NCI-H345 treated with DMSO at 0.1 percent for 48 hours (cell line): ENCODE data around the gene AGRN.

Experiments
- DNase-seq: peaks from one replicate; lab custom pipeline; 2025; ENCODE audit not compliant: unreplicated experiment; lab: John Stamatoyannopoulos, UW

Gene AGRN

DNA sequence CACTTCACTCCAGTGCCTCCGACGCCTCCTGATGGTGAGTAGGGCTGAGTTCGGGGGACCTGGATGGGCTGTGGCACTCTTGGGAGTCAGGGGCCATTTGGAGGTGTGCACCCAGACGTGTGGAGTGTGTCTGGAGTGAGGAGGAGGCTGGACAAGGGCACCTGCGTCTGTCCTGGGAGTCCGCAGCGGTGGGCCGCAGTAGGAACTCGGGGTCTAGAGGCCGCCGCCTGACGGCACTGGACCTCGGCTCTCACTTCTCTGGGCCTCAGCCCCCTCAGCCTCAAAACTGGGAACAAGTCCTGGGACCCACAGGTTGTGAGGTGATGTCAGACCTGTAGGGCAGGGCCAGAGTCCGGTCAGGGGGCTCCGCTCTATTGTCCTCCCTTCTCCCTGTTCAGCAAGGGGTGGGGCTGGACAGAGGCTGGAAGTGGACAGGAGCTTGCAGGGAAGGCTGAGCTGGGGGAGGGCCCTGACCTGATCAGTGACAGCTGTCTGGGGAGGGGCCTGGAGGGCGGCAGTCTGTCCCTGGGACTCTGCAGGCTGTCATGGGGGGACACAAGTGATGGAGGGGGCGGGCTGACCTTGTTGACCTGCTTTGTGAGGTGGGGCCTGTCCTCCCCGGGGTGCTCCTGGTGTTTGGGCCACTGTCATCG is 15.5 kb downstream of the AGRN start:
- DNase-seq: no peak

DNA sequence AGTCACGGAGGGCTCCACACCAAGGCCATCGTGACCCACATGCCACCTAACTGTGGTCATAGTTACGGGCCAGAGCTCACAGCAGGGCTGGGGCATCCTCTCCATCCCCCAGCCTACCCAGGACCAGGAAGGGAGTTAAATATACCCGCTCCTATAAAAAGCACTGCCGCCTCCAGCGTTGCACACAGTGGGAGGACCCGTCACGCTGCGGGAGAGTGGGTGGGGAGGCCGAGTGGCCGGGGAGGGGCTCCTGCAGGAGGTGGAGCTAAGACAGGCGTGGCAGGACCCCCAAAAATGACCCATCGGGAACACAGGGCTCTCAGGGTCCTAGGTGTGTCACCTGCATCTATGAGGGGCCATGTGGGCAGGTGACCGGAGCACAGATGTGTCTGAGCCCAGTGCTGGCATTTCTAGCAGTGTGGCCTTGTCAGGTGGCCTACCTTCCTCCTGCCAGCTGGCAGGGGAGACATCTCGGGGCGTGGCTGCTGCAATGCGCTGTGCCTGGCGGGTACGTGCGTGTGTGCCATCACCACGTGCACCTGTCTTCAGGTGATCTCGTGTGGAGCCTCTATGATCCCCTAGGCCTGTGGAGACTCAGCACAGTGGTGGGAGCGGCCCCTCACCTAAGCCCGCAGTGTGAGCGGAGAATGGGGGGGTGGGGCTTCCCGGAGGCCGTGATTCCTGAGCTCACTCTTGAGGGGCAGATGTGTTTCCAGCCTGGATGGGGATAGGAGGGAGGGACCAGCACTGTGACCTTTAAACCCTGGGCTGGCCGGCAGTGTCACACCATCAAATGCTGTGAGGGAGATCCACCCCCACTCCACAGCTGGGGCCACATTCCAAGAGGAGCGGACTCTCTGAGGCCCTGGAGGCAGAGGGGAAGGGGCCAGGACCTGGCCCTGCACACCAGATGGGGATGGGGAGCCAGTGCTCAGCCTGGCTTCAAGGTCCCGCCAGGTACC is 17.7 kb downstream of the AGRN start:
- no peak for DNase-seq

DNA sequence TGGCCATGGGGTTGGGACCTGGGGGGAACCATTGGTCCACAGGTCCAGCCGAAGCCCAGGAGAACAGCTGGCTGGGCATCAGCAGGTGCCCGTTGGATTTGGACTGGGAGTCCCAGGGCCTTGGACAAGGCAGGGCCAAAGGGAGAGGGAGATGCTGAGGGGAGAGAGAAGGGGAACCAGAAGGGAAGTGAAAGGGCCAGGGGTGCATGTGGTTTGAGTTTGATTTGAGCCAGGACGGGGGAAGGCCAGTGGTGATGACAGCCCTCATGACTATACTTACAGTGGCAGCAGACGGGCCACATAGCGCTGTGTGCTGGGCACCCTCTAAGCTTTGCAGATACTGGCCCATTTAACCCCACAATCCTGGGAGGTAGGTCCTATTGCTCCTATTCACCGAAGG is 18.8 kb downstream of the AGRN start:
- DNase-seq: no peak

DNA sequence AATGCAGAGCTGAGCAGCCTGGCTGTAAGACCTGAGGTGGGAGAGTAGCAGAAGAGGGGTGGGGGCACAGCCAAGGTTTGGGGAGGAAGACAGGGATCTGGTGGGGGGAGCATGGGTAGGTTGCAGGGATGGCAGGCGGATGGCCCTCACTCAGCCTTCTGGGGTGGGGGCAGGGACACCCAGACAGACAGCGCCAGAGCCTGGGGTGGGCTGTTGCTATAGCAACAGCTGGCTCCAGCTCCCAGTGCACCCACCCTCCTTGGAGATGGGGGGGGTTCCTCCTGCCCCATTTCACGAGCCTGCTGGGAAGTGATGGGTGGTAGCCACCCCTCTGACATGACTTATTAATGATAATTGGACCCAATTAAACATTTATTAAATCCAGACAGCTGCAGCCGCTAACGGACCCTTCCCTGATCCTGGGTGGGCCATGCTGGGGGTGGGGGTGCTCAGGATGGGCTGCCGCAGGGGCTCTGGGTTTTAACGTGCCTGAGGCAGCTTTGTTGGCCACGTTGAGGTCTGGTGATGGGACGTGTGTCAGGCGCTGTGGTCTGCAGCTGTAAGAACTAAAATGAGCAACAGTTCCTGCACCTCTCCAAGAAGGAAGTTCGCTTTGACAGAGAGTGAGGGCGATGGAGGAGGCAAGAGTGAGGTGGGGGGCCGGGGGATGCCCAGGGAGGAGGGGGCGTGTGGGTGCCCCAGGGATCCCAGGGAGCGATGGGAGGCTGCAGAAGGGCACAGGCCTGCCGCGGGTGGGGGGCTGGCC is 19.4 kb downstream of the AGRN start:
- DNase-seq: no peak

DNA sequence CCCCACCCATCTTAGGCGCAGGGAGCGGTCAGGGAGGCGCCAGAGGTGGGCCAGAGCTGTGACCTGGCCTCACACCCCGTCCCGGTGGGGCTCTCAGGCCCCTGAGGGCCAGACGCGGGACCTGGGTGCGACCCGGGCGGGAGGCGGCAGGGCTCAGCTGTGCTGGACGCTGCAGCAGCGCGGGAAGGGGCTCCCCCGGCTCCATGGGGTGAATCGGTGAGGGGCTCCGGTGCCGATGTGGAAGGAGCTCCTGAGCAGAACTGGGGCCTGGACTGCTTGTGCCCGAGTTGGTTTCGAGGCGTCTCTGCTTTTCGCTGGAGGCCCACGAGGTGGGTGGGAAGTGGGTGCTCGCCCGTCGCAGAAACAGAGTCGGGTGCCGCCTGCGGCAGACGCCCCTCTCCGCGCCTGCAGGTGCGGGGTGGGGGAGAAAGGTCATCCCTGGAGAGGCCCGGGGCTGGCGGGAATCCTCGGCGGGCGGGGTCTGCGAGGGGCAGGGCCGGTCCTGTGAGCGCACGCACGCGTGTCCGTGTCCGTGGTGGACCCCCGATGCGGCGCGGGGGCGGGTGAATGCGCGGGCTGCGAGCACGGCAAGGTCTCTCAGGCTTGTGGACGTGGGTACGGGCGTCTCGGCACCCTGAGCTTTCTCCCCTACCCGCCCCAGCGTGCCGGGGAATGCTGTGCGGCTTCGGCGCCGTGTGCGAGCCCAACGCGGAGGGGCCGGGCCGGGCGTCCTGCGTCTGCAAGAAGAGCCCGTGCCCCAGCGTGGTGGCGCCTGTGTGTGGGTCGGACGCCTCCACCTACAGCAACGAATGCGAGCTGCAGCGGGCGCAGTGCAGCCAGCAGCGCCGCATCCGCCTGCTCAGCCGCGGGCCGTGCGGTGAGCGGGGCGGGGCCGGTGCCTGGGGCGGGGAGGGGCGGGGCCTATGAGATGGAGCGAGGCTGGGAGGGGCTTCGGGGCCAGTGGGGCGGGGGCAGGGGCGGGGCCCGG is 20.4 kb downstream of the AGRN start:
- DNase-seq: peak; percentile 13

DNA sequence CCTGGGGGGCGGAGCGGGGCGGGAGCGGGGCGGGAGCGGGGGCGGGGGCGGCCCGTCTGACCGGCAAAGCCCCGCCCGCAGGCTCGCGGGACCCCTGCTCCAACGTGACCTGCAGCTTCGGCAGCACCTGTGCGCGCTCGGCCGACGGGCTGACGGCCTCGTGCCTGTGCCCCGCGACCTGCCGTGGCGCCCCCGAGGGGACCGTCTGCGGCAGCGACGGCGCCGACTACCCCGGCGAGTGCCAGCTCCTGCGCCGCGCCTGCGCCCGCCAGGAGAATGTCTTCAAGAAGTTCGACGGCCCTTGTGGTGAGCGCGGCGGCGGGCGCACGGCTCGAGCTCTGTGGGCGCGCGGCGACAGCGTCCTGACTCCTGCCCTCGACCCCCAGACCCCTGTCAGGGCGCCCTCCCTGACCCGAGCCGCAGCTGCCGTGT is 21.2 kb downstream of the AGRN start:
- DNase-seq: no peak

DNA sequence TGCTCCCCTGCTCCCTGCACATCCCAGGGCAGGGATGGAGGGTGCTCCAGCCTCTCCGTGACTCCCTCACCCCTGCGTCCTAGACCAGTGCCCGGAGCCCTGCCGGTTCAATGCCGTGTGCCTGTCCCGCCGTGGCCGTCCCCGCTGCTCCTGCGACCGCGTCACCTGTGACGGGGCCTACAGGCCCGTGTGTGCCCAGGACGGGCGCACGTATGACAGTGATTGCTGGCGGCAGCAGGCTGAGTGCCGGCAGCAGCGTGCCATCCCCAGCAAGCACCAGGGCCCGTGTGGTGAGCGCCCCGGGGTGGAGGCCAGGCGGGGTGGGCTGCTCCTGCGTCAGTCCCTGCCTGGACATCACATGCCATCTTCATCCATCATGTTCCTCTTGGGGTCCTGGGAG is 22.0 kb downstream of the AGRN start:
- no peak for DNase-seq

DNA sequence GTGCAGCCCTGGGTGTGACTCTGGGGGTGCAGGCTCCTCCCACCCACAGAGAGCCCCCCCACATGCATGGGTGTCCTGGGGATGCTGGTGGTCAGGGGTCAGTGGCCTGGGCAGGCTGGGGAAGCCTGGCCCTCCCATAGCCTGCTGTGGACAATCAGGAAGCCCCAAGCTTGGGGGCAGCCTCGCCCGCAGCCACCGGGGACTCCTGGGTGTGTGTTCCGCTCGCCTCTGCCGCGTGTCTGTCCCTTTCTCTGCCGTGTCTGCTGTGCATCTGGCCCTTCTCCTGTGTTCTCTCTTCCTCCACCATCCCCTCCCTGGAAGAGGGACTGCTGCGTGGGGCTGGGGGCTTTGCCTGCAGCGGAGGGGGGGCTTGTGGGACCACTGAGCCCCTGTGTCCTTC is 22.9 kb downstream of the AGRN start:
- no peak for DNase-seq

DNA sequence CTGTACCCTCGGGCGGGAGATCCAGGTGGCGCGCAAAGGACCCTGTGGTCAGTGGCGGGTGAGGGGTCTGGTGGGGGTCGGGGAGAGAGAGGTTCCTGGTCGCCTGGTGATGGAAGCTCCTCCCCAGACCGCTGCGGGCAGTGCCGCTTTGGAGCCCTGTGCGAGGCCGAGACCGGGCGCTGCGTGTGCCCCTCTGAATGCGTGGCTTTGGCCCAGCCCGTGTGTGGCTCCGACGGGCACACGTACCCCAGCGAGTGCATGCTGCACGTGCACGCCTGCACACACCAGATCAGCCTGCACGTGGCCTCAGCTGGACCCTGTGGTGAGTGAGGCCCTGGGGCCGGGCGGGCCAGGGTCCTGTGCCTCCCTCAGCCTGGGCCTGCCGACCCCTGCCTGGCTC is 23.5 kb downstream of the AGRN start:
- no peak for DNase-seq

DNA sequence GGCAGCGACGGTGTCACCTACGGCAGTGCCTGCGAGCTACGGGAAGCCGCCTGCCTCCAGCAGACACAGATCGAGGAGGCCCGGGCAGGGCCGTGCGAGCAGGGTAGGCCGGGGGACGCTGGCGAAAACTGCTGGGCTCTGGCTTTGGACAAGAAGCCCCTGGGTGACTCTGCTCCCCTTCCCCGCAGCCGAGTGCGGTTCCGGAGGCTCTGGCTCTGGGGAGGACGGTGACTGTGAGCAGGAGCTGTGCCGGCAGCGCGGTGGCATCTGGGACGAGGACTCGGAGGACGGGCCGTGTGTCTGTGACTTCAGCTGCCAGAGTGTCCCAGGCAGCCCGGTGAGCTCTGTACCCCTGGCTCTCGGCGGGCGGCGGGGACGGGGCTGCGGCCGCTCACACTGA is 24.0 kb downstream of the AGRN start:
- no peak for DNase-seq

DNA sequence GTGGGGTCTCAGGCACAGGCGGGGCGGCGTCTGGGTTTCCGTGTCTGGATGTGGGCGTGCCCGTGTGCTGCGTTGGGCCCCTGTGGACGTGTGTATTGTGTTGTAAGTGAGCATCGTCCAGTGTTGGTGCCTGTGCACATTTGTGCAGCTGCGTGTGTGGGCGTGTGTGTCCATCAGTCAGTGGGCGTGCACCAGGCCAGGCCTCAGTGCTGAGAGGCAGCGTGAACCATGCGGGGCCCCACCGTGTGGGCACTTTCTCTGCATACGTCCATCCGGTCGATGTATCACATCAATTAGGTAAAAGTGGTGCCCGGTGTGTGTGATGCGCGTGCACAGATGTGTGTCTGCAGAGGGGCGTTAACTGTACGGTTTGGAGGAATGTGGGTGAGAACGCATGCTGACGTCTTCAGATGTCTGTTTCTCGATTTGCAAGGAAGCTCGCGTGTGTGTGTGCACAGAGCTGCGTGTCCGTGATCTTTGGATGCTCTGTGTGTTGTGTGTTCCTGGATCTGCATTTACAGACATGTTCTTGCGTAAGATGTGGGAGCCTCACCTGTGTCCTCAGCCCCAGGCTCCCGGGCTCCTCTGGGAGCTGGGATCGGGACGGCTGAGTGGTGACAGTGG is 24.6 kb downstream of the AGRN start:
- no peak for DNase-seq

DNA sequence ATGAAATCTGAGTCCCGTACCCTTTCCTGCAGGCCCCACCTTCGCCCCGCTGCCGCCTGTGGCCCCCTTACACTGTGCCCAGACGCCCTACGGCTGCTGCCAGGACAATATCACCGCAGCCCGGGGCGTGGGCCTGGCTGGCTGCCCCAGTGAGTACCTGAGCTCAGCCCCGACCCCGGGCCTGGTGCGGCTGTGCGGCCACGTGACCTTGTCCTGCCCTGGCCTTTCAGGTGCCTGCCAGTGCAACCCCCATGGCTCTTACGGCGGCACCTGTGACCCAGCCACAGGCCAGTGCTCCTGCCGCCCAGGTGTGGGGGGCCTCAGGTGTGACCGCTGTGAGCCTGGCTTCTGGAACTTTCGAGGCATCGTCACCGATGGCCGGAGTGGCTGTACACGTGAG is 25.2 kb downstream of the AGRN start:
- DNase-seq: no peak

DNA sequence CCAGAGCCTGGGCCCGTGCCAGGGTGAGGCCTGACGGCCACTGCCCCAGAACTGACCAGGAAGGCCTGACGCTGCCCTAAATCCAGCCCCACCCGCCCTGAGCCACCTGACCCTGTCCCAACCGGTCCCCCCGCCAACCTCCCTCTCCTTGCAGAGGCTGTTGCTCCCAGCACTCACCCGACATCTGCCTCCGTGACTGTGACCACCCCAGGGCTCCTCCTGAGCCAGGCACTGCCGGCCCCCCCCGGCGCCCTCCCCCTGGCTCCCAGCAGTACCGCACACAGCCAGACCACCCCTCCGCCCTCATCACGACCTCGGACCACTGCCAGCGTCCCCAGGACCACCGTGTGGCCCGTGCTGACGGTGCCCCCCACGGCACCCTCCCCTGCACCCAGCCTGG is 26.3 kb downstream of the AGRN start:
- no peak for DNase-seq

DNA sequence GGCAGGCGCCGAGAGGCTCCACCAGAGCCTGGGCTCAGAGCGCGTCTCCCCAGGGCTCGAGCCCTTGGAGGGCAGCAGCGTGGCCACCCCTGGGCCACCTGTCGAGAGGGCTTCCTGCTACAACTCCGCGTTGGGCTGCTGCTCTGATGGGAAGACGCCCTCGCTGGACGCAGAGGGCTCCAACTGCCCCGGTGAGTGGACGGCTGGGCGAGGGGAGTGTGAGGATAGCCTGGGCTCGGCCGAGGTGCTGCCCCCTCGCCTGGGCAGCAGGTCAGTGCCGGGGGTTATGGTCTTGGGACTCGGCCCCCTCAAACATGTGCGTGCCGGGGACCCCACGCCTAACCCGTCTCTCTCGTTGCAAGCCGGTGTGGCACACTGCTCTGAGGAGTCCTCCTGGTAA is 26.8 kb downstream of the AGRN start:
- DNase-seq: no peak

DNA sequence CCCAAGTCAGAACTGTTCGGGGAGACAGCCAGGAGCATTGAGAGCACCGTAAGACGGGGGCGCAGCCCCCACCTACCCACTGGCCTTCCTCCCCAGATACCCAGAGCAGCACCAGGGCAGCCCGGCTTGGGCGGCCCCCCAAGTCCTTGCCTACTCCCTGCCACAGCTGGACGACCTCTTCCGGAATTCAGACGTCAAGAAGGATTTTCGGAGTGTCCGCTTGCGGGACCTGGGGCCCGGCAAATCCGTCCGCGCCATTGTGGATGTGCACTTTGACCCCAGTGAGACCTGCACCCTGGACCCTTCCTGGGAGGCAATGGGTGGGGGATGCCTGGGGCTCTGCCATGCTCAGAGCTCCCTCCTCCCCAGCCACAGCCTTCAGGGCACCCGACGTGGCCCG is 27.5 kb downstream of the AGRN start:
- no peak for DNase-seq

DNA sequence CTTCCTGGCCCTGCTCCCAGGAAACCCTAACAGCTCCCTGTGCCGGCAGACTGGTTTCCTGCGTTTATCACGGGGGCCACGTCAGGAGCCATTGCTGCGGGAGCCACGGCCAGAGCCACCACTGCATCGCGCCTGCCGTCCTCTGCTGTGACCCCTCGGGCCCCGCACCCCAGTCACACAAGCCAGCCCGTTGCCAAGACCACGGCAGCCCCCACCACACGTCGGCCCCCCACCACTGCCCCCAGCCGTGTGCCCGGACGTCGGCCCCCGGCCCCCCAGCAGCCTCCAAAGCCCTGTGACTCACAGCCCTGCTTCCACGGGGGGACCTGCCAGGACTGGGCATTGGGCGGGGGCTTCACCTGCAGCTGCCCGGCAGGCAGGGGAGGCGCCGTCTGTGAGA is 28.0 kb downstream of the AGRN start:
- DNase-seq: no peak

DNA sequence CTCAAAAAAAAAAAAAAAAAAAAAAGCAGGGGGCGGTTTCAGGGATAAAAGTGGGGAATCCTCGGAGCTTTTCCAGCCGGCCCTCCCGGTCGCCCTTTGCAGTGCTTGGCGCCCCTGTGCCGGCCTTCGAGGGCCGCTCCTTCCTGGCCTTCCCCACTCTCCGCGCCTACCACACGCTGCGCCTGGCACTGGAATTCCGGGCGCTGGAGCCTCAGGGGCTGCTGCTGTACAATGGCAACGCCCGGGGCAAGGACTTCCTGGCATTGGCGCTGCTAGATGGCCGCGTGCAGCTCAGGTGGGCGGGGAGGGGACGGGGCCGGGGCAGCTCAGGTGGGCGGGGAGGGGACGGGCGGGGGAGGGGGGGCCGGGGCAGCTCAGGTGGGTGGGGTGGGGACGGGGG is 28.8 kb downstream of the AGRN start:
- DNase-seq: no peak

DNA sequence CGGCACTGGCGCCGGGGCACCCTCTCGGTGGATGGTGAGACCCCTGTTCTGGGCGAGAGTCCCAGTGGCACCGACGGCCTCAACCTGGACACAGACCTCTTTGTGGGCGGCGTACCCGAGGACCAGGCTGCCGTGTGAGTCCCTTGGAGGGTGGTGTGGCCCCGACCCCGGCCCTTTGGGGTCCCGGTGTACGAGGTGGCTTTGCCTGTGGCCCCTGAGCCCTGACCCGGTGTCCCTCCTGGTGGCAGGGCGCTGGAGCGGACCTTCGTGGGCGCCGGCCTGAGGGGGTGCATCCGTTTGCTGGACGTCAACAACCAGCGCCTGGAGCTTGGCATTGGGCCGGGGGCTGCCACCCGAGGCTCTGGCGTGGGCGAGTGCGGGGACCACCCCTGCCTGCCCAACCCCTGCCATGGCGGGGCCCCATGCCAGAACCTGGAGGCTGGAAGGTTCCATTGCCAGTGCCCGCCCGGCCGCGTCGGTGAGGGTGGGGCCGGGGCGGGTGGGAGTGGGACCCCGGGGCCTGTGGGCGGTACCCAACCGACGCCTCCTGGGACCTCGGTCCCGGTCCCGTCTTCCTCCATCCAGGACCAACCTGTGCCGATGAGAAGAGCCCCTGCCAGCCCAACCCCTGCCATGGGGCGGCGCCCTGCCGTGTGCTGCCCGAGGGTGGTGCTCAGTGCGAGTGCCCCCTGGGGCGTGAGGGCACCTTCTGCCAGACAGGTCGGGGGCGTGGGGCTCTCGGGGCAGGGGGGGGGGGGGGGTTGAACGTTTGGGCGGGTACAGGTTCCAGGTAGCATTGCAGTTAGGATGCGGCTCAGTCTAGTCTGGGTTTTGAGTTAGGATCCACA is 29.6 kb downstream of the AGRN start:
- DNase-seq: no peak

DNA sequence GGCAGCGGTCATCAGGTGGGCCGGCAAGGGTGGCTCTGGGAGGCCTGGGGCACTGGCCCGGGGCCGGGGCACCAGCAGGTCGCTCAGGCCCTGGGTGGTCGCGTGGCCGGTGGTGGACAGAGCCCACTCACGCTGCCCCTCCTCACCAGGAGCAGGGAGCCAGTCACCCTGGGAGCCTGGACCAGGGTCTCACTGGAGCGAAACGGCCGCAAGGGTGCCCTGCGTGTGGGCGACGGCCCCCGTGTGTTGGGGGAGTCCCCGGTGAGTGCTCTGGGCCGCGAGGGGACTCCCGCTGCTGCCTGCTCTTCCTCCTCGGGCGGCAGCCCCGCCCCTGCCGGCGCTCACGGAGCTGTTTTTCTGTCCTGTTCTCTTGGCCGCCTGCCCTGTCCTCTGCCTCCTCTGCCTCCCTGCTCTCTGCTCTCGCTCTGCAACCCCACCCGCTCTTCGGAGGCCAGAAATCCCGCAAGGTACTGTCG is 30.7 kb downstream of the AGRN start:
- no peak for DNase-seq
